HUES48 (cell line): ENCODE data around the gene OR5B21.

Experiments
- H3K27ac ChIP-seq: one replicate; pipeline ENCODE4 v1.7.0; 2013; ENCODE audit warnings: low read depth, low read length, inconsistent platforms
- H3K27me3 ChIP-seq: 2 replicates; pipeline ENCODE4 v1.6.1; 2013; ENCODE audit warnings: mild to moderate bottlenecking, low read length; ENCODE audit not compliant: control insufficient read depth, insufficient read depth
- H3K36me3 ChIP-seq: 2 replicates; pipeline ENCODE4 v1.6.1; 2013; ENCODE audit warnings: low read length; ENCODE audit not compliant: control insufficient read depth, insufficient read depth
- H3K4me1 ChIP-seq: 2 replicates; pipeline ENCODE4 v1.6.1; 2013; ENCODE audit warnings: mild to moderate bottlenecking, low read length; ENCODE audit not compliant: control insufficient read depth, insufficient read depth
- H3K4me3 ChIP-seq: 2 replicates; pipeline ENCODE4 v1.5.1; 2013; ENCODE audit warnings: mild to moderate bottlenecking, low read depth, low read length
- H3K9ac ChIP-seq: 2 replicates; pipeline ENCODE4 v1.6.1; 2013; ENCODE audit warnings: mild to moderate bottlenecking, low read depth, low read length, moderate library complexity
- H3K9me3 ChIP-seq: 2 replicates; pipeline ENCODE4 v1.6.1; 2013; ENCODE audit warnings: low read length; ENCODE audit not compliant: control insufficient read depth, insufficient read depth

Gene OR5B21

GRCh38 chr11:58508005-58508404, at the start of gene OR5B21:
OR5B21 (minus strand) TSS chr11:58508105; CDS start chr11:58508105, 0 bp downstream.
- Histone ChIP-seq H3K36me3 (no peaks in the 10 kb centered on the region), H3K27ac (no peak within 1 kb of the TSS), H3K9me3 (no peaks in the 10 kb centered on the region), H3K4me3 (no peak within 1 kb of the TSS), H3K27me3 (no peaks in the 10 kb centered on the region), H3K4me1 (peaks cover 10% of the 10 kb centered on the region; the same call in 1 of the 2 replicates), H3K9ac (no peak within 1 kb of the TSS)

GRCh38 chr11:58549644-58550043, 41.7 kb upstream of the OR5B21 start:
- Histone ChIP-seq H3K9ac (no peak overlapping the region), H3K27ac (no peak overlapping the region), H3K4me3 (no peak overlapping the region), H3K9me3 (no peaks in the 10 kb centered on the region), H3K36me3 (no peaks in the 10 kb centered on the region; the same call in 1 of the 2 replicates), H3K4me1 (no peaks in the 10 kb centered on the region), H3K27me3 (no peaks in the 10 kb centered on the region)

GRCh38 chr11:58546841-58547240, 38.9 kb upstream of the OR5B21 start:
- no peak overlapping the region for H3K27ac ChIP-seq
- no peaks in the 10 kb centered on the region; the same call in 1 of the 2 replicates for H3K36me3 ChIP-seq
- H3K9me3 ChIP-seq = no peaks in the 10 kb centered on the region

GRCh38 chr11:58531865-58532341, 24.0 kb upstream of the OR5B21 start:
- Histone ChIP-seq H3K27ac (no peak overlapping the region), H3K9me3 (no peaks in the 10 kb centered on the region; the same call in 1 of the 2 replicates), H3K9ac (no peak overlapping the region), H3K36me3 (no peaks in the 10 kb centered on the region), H3K27me3 (no peaks in the 10 kb centered on the region), H3K4me3 (no peak overlapping the region), H3K4me1 (no peaks in the 10 kb centered on the region)

More at GRCh38 chr11:58546841-58547240, 38.9 kb upstream of the OR5B21 start:
- Histone ChIP-seq H3K9ac (no peak overlapping the region), H3K4me3 (no peak overlapping the region), H3K4me1 (no peaks in the 10 kb centered on the region), H3K27me3 (no peaks in the 10 kb centered on the region)

- Histone ChIP-seq H3K4me1 (no peaks in the 10 kb centered on the region), H3K9me3 (no peaks in the 10 kb centered on the region; the same call in 1 of the 2 replicates), H3K27me3 (no peaks in the 10 kb centered on the region), H3K27ac (no peak overlapping the region), H3K4me3 (no peak overlapping the region), H3K36me3 (no peaks in the 10 kb centered on the region), H3K9ac (no peak overlapping the region)
Observed at GRCh38 chr11:58530236-58530635, 22.3 kb upstream of the OR5B21 start.

- H3K4me3 ChIP-seq = no peak overlapping the region
- no peak overlapping the region for H3K27ac ChIP-seq
- no peak overlapping the region for H3K9ac ChIP-seq
- H3K27me3 ChIP-seq = no peaks in the 10 kb centered on the region
- H3K36me3 ChIP-seq = no peaks in the 10 kb centered on the region
- peaks cover 6% of the 10 kb centered on the region for H3K4me1 ChIP-seq
- H3K9me3 ChIP-seq = no peaks in the 10 kb centered on the region; the same call in 1 of the 2 replicates
Observed at GRCh38 chr11:58527429-58527828, 19.5 kb upstream of the OR5B21 start.

- no peaks in the 10 kb centered on the region; the same call in 1 of the 2 replicates for H3K9me3 ChIP-seq
- no peaks in the 10 kb centered on the region for H3K36me3 ChIP-seq
- H3K27ac ChIP-seq = no peak overlapping the region
- H3K27me3 ChIP-seq = no peaks in the 10 kb centered on the region
- no peak overlapping the region for H3K4me3 ChIP-seq
- H3K9ac ChIP-seq = no peak overlapping the region
- peaks cover 6% of the 10 kb centered on the region for H3K4me1 ChIP-seq
Observed at GRCh38 chr11:58526721-58527120, 18.8 kb upstream of the OR5B21 start.

- Histone ChIP-seq H3K9me3 (no peaks in the 10 kb centered on the region), H3K36me3 (no peaks in the 10 kb centered on the region), H3K4me1 (peaks cover 6% of the 10 kb centered on the region), H3K27ac (no peak overlapping the region), H3K27me3 (no peaks in the 10 kb centered on the region), H3K9ac (no peak overlapping the region), H3K4me3 (no peak overlapping the region)
Observed at GRCh38 chr11:58525037-58525614, 17.2 kb upstream of the OR5B21 start.

- H3K27ac ChIP-seq = no peak overlapping the region
- H3K27me3 ChIP-seq = no peaks in the 10 kb centered on the region
- no peak overlapping the region for H3K9ac ChIP-seq
- peaks cover 6% of the 10 kb centered on the region for H3K4me1 ChIP-seq
- no peaks in the 10 kb centered on the region for H3K9me3 ChIP-seq
- H3K4me3 ChIP-seq = peak overlapping the region; percentile 54
- no peaks in the 10 kb centered on the region for H3K36me3 ChIP-seq
Observed at GRCh38 chr11:58524232-58525036, 16.5 kb upstream of the OR5B21 start.

- Histone ChIP-seq H3K27ac (no peak overlapping the region), H3K36me3 (no peaks in the 10 kb centered on the region), H3K4me1 (peaks cover 17% of the 10 kb centered on the region; the same call in 1 of the 2 replicates), H3K27me3 (no peaks in the 10 kb centered on the region), H3K9ac (no peak overlapping the region), H3K4me3 (no peak overlapping the region), H3K9me3 (no peaks in the 10 kb centered on the region)
Observed at GRCh38 chr11:58513747-58514367, 6.0 kb upstream of the OR5B21 start.

- H3K4me3 ChIP-seq = no peak overlapping the region
- no peaks in the 10 kb centered on the region for H3K36me3 ChIP-seq
- no peak overlapping the region for H3K9ac ChIP-seq
- H3K27ac ChIP-seq = no peak overlapping the region
- H3K9me3 ChIP-seq = no peaks in the 10 kb centered on the region
- no peaks in the 10 kb centered on the region for H3K27me3 ChIP-seq
- H3K4me1 ChIP-seq = peaks cover 17% of the 10 kb centered on the region; the same call in 1 of the 2 replicates
Observed at GRCh38 chr11:58511636-58512035, 3.7 kb upstream of the OR5B21 start.
